Measurements from ENCODE around the gene B3GAT1.

- no peak for TF ChIP-seq CTCF (conservative IDR thresholded peaks at IDR 0.05 in 1 of 2, IDR thresholded peaks at IDR 0.05 in 1 of 2; ENCODE audit: extremely low read depth in 1 of 2, insufficient read depth in 1 of 2, low read depth in 1 of 2, low read length in 2 of 2)
- TF ChIP-seq EZH2 (IDR thresholded peaks at IDR 0.05; ENCODE audit: borderline replicate concordance, low read length) = no peak
These were observed 55.1 kb downstream of the B3GAT1 start for GRCh38 chr11:134356656-134357544.

Measured in mammary epithelial cell (primary cell).